GM15510 (cell line): ENCODE data around the gene CKMT2.

Experiments
- POLR2A ChIP-seq: IDR thresholded peaks from 3 replicates; pipeline ENCODE4 v1.6.1; 2011; ENCODE audit warnings: borderline replicate concordance; ENCODE audit not compliant: insufficient read length; ENCODE audit errors: extremely low read depth

CKMT2 gene

DNA sequence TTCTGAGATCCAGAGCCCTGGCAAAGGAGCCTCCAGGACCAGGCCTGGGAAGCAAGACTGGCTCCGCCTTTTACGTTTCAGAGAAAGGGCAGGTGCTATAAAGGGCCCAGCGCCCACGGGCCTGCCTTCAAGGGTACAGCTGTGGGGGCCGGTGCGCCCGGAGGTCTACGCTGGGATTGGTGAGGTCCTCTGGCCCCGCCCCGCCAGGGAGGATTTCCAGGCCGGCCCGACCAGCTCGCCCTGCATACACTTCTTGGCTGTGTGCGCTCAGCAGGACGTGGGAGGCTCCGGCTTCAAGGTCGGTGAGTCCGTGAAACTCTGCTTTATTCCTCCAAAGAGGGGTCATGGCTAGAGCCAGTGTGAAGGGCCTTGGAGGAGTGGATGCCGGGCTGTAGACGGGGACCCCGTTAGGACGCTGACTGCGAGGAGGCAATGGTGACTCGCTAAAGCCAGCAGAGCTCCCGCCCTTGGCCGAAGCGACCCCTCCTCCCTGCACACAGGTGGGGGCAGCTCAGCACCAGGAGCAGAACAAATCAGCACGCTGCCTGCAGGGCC is at the start of gene CKMT2:
TSS of gene CKMT2 (plus strand) at position 243 of the 555 bp plus-strand sequence. CDS start 17,811 bp downstream, outside the sequence.
- no peak for TF ChIP-seq POLR2A

GRCh38 chr5:81183811-81184748 is 49.0 kb upstream of the CKMT2 start:
- TF ChIP-seq POLR2A: no peak

DNA sequence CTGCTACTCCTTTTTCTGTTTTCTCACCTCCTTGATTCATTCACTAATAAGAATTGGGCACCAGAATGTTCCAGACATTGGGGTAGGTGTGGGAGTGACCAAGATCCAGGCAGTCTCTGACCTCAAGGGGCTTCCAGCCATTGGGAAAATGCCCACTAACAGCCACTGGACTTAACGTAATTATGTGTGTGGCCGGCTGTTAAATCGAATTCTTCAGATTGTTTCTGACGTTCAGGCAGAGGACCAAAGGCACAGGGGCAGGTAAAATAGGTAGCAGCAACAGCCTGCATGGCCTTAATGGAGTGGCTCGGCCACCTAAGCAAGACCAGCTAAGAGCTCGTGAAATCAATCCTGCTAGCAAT is 48.4 kb upstream of the CKMT2 start:
- TF ChIP-seq POLR2A: no peak

DNA sequence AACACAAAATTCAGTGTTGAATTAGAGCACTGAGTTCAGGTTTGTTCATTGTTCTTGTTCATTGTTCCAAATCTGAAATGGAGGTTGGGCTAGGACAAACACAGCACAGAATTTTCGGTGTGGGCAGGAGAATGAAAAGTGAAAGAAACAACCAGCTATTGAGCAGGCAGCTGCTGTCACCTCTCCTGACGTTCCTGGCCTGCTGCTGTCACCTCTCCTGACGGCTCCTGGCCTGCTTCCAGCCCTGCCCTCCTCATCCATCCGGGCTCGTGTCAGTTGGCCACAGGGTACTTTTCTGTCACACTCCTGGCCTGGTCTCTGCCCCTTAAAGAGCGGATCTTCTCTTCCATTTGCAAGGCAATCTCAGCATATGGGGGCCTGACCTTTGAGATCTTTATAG is 45.2 kb upstream of the CKMT2 start:
- TF ChIP-seq POLR2A: no peak

DNA sequence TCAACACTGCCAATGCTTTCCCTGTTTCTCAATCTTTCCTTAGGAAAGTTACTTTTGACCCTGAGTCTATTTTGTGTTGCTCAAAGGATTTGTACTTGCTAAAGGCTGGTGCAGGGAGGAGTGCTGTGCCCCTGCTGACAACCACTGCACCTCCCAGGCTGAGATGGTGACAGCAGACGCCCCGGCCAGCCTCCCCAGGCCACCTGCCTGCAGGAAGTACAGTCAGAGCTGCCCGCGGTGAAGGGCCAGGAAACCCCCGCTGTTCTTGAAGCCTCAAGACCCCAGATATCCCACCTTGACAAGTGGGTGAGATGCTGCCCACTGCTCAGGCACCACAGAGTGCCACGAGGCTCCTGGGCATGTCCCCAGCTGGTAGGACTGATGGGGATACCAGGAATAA is 44.2 kb upstream of the CKMT2 start:
- no peak for TF ChIP-seq POLR2A

- no peak for TF ChIP-seq POLR2A
Observed at GRCh38 chr5:81189875-81190498, 43.1 kb upstream of the CKMT2 start.

DNA sequence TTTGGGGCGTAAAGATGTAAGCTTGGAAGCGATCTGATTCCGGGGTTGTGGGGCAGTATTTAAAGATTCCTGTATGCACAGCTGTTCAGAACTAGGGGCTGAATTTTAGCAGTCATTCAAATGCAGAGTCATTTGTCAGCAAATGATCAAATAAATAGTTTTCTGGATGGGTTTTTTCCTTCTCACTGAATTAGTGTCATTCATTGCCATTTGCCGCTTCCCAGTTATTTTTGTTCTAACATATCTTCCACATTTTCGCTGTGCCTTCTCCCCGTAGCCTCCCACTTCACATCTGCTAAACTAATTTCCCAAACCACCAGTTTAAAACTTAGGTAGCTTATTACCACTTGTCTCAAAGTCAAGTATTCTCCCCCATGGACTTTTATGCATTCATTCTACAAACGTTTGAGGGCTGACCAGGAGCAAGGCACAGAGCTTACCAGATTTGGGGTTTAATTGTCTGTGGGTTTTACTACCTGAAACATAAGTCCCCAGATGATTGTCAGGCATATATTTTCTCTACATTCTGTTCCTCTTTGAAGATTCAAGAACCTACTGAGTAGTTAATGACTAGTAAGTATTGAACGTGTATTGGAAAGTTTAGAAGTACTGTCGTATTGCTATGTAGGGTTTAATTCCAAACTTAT is 41.3 kb upstream of the CKMT2 start:
- TF ChIP-seq POLR2A: no peak

DNA sequence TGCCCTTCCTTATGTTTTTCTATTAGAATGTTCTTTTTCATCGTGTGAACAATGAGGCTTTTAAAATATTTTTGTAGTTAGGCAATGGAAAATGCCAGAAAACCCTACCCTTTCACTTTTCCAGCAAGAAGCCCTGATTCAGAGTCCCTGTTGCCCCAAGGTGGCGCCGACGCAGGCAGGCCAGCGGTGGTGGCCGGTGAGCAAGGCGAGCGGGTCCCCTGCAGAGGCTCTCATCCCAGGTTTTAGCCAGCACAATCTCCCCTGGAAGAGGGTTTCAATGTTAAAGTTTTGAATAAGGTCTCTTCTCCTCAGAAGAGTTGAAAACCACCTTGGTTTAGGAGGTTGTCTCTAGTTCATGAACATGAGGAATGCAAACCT is 40.8 kb upstream of the CKMT2 start:
- TF ChIP-seq POLR2A: no peak

DNA sequence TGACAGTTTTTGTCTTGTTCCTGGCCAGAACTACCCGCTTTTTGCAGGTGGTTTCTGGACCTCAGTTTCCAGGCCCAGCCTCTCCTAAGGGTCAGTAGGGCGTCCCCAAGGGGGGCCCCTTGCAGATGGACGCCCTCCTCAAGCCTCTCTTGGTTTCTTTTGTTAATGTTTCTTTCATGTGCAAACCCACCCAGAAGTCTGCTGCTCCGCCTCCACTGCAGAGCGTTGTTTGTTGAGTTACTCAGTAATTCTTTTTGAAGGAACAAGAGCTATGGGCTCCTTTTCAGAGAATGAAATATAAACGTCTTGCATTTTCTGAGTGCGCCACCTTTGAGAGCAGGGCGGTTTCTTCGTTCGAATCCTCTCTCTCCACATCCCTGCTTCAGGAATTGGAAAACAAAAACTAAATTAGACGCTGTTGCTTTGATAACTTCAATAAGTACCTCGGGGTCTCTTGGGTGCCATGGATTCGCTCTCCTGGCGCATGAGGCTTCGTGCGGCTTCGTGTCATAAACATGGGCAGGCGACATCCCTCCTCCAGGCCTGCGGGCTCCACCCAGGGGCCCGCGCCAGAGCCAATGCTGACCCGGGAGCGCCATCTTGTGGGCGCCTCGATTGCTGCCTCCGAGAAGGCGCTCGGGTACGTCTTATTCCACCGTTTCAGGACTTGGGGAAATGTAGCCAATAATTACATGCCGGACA is 38.3 kb upstream of the CKMT2 start:
- TF ChIP-seq POLR2A: no peak

DNA sequence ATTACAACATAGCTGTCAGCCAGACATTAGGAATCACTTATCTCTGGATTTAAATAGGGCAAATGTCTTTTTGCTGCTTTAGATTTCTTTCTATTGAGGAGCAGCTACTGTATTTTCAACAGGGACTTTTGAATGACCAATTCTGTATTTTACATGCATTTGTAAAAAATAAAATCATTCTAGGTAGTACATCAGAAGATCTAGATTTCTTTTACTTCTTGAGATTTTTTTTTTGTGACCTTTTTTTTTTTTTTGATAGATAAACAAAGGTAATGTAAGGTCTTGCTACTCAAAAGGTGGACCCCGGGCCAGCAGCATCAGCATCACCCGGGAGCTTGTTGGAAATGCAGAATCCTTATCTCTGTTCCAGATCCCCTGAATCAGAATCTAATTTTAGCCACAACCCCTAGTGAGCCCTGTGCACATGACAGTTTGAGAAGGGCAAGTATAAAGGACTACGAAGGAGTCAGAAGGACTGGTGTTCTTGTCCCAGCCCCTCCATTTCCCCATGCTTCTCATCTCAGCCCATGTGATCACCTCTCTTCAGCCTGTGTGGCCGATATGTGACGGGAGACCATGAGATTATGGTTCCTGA is 37.7 kb upstream of the CKMT2 start:
- no peak for TF ChIP-seq POLR2A

DNA sequence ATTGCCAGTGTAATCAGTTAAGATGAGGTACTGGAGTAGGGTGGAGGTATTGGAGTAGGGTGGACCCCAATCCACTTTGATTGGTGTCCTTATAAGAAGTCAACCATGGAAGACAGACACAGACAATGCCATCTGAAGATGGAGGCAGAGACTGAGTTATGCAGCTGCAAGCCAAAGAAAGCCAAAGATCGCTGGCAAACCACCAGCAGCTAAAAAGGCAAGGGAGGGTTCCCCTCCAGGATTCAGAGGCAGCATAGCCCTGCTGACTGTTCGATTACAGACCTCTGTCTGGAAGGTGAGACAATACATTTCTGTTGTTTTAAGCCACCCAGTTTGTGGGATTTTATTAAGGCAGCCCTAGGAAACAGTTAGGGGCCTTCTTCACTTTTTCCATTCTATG is 30.5 kb upstream of the CKMT2 start:
- no peak for TF ChIP-seq POLR2A

- no peak for TF ChIP-seq POLR2A
Observed at GRCh38 chr5:81203729-81204128, 29.4 kb upstream of the CKMT2 start.

DNA sequence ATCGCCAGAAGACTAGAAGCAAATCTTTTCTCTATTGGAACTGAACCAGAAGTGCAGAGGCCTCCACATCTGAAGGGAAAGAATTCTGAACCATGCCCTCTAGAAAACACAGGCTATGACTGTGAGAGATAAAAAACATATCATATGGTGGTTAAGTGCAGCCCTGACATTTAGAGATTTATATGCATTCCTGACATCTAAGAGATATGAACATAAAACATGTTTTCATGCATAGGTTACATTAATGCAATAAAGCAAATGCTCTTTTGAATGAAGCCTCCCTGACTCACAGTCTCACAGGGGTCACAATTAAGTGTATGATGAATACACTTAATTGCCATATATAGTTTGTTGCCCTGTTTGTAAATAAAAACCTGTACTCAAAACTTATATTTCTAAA is 28.9 kb upstream of the CKMT2 start:
- TF ChIP-seq POLR2A: no peak

- TF ChIP-seq POLR2A: no peak
Observed at GRCh38 chr5:81205058-81205457, 28.1 kb upstream of the CKMT2 start.
